ENCODE data around the gene GOLIM4. TPM values are rescaled to one million over a fixed set of nuclear protein-coding genes. Genes with fewer than 3 reads are reported as not detected.
"Not testable (repeated sequence)": the region's sequence is repeated elsewhere in the genome, so short reads cannot be mapped to it uniquely, and the experiment has no call there.

The GOLIM4 gene
- total RNA-seq, 1 experiment from 2014 or later, result 17.5 TPM

DNA sequence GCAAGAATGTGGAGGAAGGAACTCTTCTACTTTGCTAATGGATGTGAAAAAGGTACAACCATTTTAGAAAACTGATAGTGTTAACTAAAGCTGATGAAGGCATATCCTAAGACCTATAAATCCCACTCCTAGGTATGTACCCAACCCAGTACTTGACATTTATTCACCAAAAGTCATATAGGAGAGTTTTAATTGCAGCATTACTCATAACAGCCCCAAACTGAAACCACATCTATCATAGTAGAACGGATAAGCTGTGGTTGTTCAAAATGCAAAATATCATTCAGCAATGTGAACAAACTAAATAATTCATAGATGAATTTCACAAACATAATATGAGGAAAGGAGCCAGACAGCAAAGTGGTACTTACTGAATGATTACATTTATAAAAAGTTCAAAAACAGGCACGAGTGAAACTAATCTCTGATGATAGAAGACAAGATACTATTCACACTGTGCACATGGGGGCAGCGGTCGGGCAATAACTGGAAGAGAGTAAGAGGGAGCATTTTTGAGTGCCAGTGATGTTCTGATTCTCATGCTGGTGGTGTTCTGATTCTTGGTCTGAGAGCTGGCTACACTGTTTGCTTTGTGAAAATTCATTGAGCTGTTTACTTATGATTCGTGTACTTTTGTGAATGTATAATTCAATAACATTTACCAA lies 34.3 kb downstream of the GOLIM4 start:
- in situ Hi-C loops (cut with HindIII; ENCODE audit: low pct_unique_long_range_greater_than_20kb, low sequenced_read_pairs), result no loop called here
- peak; percentile 38 for DNase-seq (ENCODE audit: low read depth, low spot score)

- DNase-seq (ENCODE audit: low read depth, low spot score), result no peak
- in situ Hi-C loops (cut with HindIII; ENCODE audit: low pct_unique_long_range_greater_than_20kb, low sequenced_read_pairs), result no loop called here
Measured at GRCh38 chr3:168060317-168060716, 35.4 kb downstream of the GOLIM4 start.

DNA sequence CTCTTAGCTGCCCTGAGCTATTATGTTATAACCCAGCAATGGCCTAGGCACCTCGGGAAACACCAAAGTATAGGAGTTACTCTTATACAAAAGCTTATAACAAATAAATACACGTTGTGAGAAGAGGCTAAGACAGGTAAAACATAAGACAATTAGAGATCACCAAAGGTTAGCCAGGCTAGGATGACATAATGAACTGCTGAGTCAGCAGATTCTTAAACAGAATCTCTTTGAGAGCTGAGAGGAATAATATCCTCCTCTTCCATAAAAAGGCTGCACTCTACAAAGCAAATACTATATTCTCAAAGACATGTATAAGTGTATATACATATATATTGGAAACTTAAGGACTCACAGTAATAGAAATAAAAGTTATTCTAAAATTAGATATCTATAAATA lies 37.2 kb downstream of the GOLIM4 start:
- in situ Hi-C loops (cut with HindIII; ENCODE audit: low pct_unique_long_range_greater_than_20kb, low sequenced_read_pairs), result no loop called here
- no peak for DNase-seq (ENCODE audit: low read depth, low spot score)

DNA sequence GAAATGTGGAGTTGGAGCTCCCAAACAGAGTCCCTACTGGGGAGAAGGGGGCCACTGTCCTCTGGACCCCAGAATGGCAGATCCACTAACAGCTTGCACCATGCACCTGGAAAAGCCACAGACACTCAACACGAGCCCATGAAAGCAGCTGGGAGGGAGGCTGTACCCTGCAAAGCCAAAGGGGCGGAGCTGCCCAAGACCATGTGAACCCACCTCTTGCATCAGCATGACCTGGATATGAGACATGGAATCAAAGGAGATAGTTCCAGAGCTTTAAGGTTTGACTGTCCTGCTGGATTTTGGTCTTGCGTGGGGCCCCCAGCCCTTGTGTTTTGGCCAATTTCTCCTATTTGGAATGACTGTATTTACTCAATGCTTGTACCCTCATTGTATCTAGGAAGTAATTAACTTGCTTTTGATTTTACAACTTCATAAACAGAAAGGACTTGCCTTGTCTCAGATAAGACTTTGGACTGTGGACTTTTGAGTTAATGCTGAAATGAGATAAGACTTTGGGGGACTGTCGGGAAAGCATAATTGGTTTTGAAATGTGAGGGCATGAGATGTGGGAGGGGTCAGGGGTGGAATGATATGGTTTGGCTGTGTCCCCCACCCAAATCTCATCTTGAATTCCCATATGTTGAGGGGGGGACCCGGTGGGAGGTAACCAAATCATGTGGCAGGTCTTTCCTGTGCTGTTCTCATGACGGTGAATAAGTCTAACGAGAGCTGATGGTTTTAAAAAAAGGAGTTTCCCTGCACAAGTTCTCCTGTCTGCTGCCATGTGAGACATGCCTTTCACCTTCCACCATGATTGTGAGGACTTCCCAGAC lies 39.1 kb downstream of the GOLIM4 start:
- DNase-seq (ENCODE audit: low read depth, low spot score); in situ Hi-C loops (cut with HindIII; ENCODE audit: low pct_unique_long_range_greater_than_20kb, low sequenced_read_pairs): not testable (repeated sequence)

- in situ Hi-C loops (cut with HindIII; ENCODE audit: low pct_unique_long_range_greater_than_20kb, low sequenced_read_pairs), result no loop called here
- DNase-seq (ENCODE audit: low read depth, low spot score), result no peak
Measured at GRCh38 chr3:168054447-168054846, 41.3 kb downstream of the GOLIM4 start.

DNA sequence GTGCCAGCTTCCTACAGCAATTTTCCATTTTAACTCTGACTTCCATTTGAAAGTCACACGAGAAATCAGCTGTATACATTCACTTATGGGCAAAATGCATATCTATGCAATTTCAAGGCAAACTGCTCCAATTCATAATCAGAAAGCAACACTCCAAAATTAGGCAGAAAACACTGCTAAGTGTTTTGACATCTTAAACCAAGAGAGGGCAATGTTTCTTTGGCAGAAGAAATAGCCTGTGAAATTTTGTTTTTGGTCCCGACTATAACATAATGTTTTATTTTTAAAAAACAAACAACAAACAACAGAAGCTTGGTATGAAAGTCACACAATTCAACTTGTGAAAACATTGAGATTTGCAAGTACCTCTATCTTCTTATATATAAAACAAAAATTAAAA lies 42.6 kb downstream of the GOLIM4 start:
- DNase-seq (ENCODE audit: low read depth, low spot score), result peak; percentile 23
- in situ Hi-C loops (cut with HindIII; ENCODE audit: low pct_unique_long_range_greater_than_20kb, low sequenced_read_pairs), result no loop called here

DNA sequence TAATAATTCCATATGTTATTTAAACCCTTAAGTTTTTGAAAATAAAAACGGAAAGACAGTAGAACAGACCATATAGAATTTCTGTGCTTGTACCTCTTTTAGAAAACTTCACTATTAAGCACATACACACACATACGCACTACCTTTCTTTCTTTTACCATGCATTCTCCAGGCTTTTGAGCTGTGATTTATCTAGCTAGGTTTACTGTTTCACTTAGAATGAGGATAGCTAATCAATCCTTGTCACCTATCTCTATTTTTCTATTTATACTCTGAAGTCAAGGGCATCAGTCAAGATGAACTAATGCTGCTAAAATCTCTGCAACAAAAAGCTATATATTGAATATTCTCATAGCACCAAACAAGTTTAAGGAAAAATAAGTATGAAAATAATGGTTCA lies 43.2 kb downstream of the GOLIM4 start:
- in situ Hi-C loops (cut with HindIII; ENCODE audit: low pct_unique_long_range_greater_than_20kb, low sequenced_read_pairs), result no loop called here
- no peak for DNase-seq (ENCODE audit: low read depth, low spot score)

GRCh38 chr3:168051531-168052471 lies 43.9 kb downstream of the GOLIM4 start:
- in situ Hi-C loops (cut with HindIII; ENCODE audit: low pct_unique_long_range_greater_than_20kb, low sequenced_read_pairs), result no loop called here

GRCh38 chr3:168051070-168051469 lies 44.7 kb downstream of the GOLIM4 start:
- DNase-seq (ENCODE audit: low read depth, low spot score), result no peak
- in situ Hi-C loops (cut with HindIII; ENCODE audit: low pct_unique_long_range_greater_than_20kb, low sequenced_read_pairs), result no loop called here

More at GRCh38 chr3:168051531-168052471, 43.9 kb downstream of the GOLIM4 start:
- no peak for DNase-seq (ENCODE audit: low read depth, low spot score)

- DNase-seq (ENCODE audit: low read depth, low spot score), result no peak
- in situ Hi-C loops (cut with HindIII; ENCODE audit: low pct_unique_long_range_greater_than_20kb, low sequenced_read_pairs), result no loop called here
Measured at GRCh38 chr3:168049367-168049974, 46.3 kb downstream of the GOLIM4 start.

- in situ Hi-C loops (cut with HindIII; ENCODE audit: low pct_unique_long_range_greater_than_20kb, low sequenced_read_pairs), result no loop called here
- no peak for DNase-seq (ENCODE audit: low read depth, low spot score)
Measured at GRCh38 chr3:168048414-168049330, 47.1 kb downstream of the GOLIM4 start.

DNA sequence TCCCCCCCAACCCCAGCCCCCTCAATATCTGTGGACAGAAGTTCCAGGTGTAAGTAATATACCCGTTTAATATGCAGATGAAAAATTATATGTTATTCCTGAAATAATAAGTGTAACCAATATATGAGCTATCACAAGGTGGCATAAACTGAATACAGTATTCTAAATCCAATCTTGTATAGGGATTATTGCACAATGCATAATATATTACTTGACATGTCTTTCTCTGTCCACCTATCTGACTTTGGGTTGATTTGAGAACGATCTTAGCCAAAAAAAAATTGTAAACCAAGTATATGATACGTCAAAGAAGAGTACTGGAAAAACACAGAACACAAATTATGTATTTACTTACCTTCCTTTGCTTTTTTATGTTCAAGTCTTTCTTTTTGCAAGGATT lies 47.8 kb downstream of the GOLIM4 start:
- in situ Hi-C loops (cut with HindIII; ENCODE audit: low pct_unique_long_range_greater_than_20kb, low sequenced_read_pairs), result no loop called here
- no peak for DNase-seq (ENCODE audit: low read depth, low spot score)

- in situ Hi-C loops (cut with HindIII; ENCODE audit: low pct_unique_long_range_greater_than_20kb, low sequenced_read_pairs), result no loop called here
- DNase-seq (ENCODE audit: low read depth, low spot score), result peak; percentile 90
Measured at GRCh38 chr3:168047190-168047795, 48.4 kb downstream of the GOLIM4 start.

DNA sequence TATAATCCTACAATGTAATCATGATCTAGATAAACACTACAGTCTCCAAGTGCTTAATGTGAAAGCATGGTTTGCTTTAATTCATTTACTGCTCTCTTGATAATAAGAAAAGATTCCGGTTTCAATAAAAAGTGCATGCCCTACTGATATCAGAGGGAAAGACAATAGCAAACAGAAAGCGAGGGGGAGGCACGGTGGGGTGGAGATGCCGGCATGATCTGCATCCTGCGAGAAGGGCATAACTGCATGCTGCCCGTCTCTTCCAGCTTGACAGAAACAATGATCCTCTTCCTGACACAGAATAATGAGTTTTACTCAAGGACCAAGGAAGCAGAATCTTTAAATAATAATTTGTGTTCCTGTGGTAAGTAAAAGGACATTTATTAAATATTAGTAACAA lies 51.7 kb downstream of the GOLIM4 start:
- DNase-seq (ENCODE audit: low read depth, low spot score), result no peak
- in situ Hi-C loops (cut with HindIII; ENCODE audit: low pct_unique_long_range_greater_than_20kb, low sequenced_read_pairs), result no loop called here

DNA sequence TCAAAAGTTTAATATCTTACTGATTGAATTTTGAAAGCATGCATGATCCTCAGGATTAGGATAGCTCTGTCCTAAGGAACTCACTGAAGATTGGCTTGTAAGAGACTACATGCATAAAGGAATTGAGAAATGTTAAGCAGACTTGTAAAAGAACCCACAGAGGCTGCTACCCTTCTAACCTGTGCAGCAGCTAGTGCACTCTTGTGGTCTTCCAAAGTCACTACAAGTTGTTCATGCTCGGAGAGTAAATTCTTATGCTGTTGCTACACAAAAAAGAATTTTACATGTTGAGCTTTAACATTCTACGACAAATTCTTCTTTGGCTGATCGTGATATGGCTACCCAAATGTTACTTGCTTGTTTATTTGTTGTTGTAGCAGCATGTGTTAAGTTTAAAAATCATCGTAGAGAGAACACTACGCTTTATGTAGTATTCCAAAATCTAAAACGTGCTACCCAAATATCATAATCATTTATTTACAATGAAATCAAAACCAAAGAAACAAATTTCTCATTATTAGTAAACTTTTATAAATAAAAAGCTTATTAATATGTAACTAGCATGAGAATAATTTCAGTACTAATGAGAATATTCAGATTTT lies 55.0 kb downstream of the GOLIM4 start:
- in situ Hi-C loops (cut with HindIII; ENCODE audit: low pct_unique_long_range_greater_than_20kb, low sequenced_read_pairs), result no loop called here
- peak; percentile 83 for DNase-seq (ENCODE audit: low read depth, low spot score)

GRCh38 chr3:168037020-168037419 lies 58.7 kb downstream of the GOLIM4 start:
- in situ Hi-C loops (cut with HindIII; ENCODE audit: low pct_unique_long_range_greater_than_20kb, low sequenced_read_pairs), result no loop called here
- DNase-seq (ENCODE audit: low read depth, low spot score), result no peak

Measured in SK-MEL-5 (cell line).